WTC11 (cell line): ENCODE data around the gene ENGASE.

Experiments used
- CTCF ChIP-seq: fragments of 200-600 bp; IDR thresholded peaks from 2 replicates; pipeline ENCODE4 v1.8.0; 2022; ENCODE audit warnings: antibody characterized with exemption
- ELF4 ChIP-seq: sonication (generic); formaldehyde crosslinking; IDR thresholded peaks from 2 replicates; pipeline ENCODE4 v1.8.1; 2022; ENCODE audit warnings: low read depth, mild to moderate bottlenecking, moderate library complexity, missing genetic modification reagents
- FOXK1 ChIP-seq: sonication (generic); formaldehyde crosslinking; IDR thresholded peaks from 2 replicates; pipeline ENCODE4 v1.8.0; 2022; ENCODE audit warnings: mild to moderate bottlenecking, moderate library complexity, missing genetic modification reagents
- FOXP4 ChIP-seq: sonication (generic); formaldehyde crosslinking; IDR thresholded peaks from 2 replicates; pipeline ENCODE4 v1.8.0; 2022; ENCODE audit warnings: mild to moderate bottlenecking, missing genetic modification reagents
- IRF2 ChIP-seq: sonication (generic); formaldehyde crosslinking; IDR thresholded peaks from 2 replicates; pipeline ENCODE4 v1.8.0; 2022; ENCODE audit warnings: low read depth, missing genetic modification reagents, borderline replicate concordance
- RELA ChIP-seq: sonication (generic); formaldehyde crosslinking; IDR thresholded peaks from 2 replicates; pipeline ENCODE4 v1.8.1; 2022; ENCODE audit warnings: missing genetic modification reagents, mild to moderate bottlenecking, borderline replicate concordance

DNA sequence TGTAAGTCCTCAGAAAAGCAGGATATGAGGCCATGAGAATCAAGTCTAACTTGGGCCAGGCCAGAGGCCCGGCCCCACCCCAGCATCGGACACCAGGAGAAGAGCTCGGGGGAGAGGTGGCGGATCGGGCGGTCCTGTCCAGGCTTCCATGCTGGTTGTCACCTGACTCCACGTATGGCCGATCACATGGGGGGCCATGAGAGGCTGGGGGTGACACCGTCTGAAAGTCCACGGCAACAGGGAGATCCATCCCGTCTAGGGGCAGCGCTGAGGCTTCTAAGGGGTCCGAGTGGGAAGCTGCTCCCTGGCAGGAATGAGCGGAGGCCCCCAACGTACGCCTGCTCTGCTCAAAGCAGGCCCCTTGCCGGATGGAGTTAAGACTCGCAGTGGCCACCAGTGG lies 25.8 kb downstream of the ENGASE start:
- TF ChIP-seq CTCF (no peak), IRF2 (CRISPR knock-in tag) (no peak), FOXK1 (CRISPR knock-in tag) (no peak), ELF4 (CRISPR knock-in tag) (no peak), FOXP4 (CRISPR knock-in tag) (no peak), RELA (no peak)
